Progenitor cell of endocrine pancreas (in vitro differentiated cells): ENCODE data around the gene TMEM218. TPM values are rescaled to one million over a fixed set of nuclear protein-coding genes. Genes with fewer than 3 reads are reported as not detected.
A peak's percentile ranks its signal among the peaks of the same experiment; 100 is the strongest.
"Not testable (repeated sequence)": the region's sequence is repeated elsewhere in the genome, so short reads cannot be mapped to it uniquely, and the experiment has no call there.

Experiments
- DNase-seq: peaks from one replicate; pipeline ENCODE4 v3.0.0; 2021; ENCODE audit warnings: low spot score; ENCODE audit not compliant: unreplicated experiment
- H3K27ac Mint-ChIP-seq: 2 replicates; pipeline ENCODE4 v1.8.0; 2021; ENCODE audit warnings: mild to moderate bottlenecking, moderate library complexity, mixed read lengths
- H3K27me3 Mint-ChIP-seq: 2 replicates; pipeline ENCODE4 v1.8.0; 2021; ENCODE audit warnings: mixed read lengths
- H3K36me3 Mint-ChIP-seq: 2 replicates; pipeline ENCODE4 v1.8.0; 2022; ENCODE audit warnings: mixed read lengths; ENCODE audit not compliant: insufficient read depth
- H3K4me1 Mint-ChIP-seq: 2 replicates; pipeline ENCODE4 v1.8.0; 2021; ENCODE audit warnings: low read depth, mixed read lengths
- H3K4me3 Mint-ChIP-seq: 2 replicates; pipeline ENCODE4 v1.8.0; 2021; ENCODE audit warnings: low read depth, mild to moderate bottlenecking, moderate library complexity, mixed read lengths
- H3K9me3 Mint-ChIP-seq: 2 replicates; pipeline ENCODE4 v1.8.0; 2021; ENCODE audit warnings: low read depth, mixed read lengths
- total RNA-seq: library from RNA; stranded (reverse); gene quantifications from 2 replicates; pipeline ENCODE4 v1.2.1, GENCODE V29; 2021
- TF ChIP-seq, protein P1 (sequence below): fragments of 200-600 bp; sonication (generic); IDR thresholded peaks from one replicate; pipeline ENCODE4 v1.5.0; 2021; ENCODE audit warnings: antibody characterized with exemption, mild to moderate bottlenecking; ENCODE audit not compliant: unreplicated experiment

TMEM218 gene
- total RNA-seq, 1 donor from 2014 or later = 18.1 TPM

GRCh38 chr11:125091877-125092664, 19.4 kb downstream of the TMEM218 start:
- no peaks in the 10 kb centered on the region for H3K4me1 Mint-ChIP-seq
- peaks cover 4% of the 10 kb centered on the region for H3K36me3 Mint-ChIP-seq
- no peak for DNase-seq
- no peaks in the 10 kb centered on the region for H3K9me3 Mint-ChIP-seq
- H3K27ac Mint-ChIP-seq = no peak overlapping the region
- H3K27me3 Mint-ChIP-seq = no peaks in the 10 kb centered on the region
- no peak overlapping the region for H3K4me3 Mint-ChIP-seq
- TF ChIP-seq, protein P1, sequence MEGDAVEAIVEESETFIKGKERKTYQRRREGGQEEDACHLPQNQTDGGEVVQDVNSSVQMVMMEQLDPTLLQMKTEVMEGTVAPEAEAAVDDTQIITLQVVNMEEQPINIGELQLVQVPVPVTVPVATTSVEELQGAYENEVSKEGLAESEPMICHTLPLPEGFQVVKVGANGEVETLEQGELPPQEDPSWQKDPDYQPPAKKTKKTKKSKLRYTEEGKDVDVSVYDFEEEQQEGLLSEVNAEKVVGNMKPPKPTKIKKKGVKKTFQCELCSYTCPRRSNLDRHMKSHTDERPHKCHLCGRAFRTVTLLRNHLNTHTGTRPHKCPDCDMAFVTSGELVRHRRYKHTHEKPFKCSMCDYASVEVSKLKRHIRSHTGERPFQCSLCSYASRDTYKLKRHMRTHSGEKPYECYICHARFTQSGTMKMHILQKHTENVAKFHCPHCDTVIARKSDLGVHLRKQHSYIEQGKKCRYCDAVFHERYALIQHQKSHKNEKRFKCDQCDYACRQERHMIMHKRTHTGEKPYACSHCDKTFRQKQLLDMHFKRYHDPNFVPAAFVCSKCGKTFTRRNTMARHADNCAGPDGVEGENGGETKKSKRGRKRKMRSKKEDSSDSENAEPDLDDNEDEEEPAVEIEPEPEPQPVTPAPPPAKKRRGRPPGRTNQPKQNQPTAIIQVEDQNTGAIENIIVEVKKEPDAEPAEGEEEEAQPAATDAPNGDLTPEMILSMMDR = no peak

DNA sequence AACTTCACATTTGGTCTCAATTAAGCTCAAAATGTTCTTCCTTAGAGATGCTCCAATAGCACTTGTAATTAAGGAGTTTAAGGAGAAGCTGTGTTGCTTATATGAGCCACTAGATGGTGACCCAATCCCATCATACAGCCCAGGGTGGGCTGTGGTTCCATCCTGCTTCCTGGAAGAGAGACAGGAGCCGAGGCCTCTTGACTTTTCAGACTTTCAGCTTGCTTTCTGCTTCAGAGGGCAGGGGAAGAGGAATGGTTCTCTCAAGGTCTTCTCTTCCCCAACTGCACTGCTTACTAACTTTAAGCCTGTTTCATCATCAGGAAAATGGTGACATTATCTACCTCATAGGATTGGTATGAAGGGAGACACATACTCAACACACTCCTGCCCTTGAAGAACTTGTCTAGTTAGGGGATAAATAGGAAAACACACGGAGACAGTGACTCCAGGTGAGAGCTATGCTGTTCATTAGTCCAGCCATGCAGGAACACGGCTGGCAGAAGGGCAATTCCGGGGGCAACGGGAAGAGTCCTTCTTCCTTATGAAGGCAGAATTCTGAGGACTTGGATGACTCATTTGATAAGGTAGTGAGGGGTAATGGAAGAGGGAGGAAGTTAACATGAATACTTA, 20.1 kb downstream of the TMEM218 start:
- H3K27ac Mint-ChIP-seq = no peak overlapping the region

GRCh38 chr11:125090816-125091215, 20.6 kb downstream of the TMEM218 start:
- no peak for DNase-seq
- TF ChIP-seq, protein P1 = no peak
- H3K4me3 Mint-ChIP-seq = no peak overlapping the region
- H3K27ac Mint-ChIP-seq = no peak overlapping the region
- H3K36me3 Mint-ChIP-seq = peaks cover 1% of the 10 kb centered on the region
- no peaks in the 10 kb centered on the region for H3K4me1 Mint-ChIP-seq
- peaks cover 7% of the 10 kb centered on the region for H3K27me3 Mint-ChIP-seq
- H3K9me3 Mint-ChIP-seq = no peaks in the 10 kb centered on the region

More for the DNA sequence above, 20.1 kb downstream of the TMEM218 start:
- Mint-ChIP-seq H3K9me3 (no peaks in the 10 kb centered on the region), H3K4me3 (no peak overlapping the region), H3K36me3 (peaks cover 1% of the 10 kb centered on the region), H3K4me1 (no peaks in the 10 kb centered on the region), H3K27me3 (peaks cover 4% of the 10 kb centered on the region)
- DNase-seq = no peak
- TF ChIP-seq, protein P1 = peak; percentile 87

- H3K9me3 Mint-ChIP-seq, H3K4me1 Mint-ChIP-seq, H3K36me3 Mint-ChIP-seq, H3K4me3 Mint-ChIP-seq, DNase-seq, H3K27ac Mint-ChIP-seq: not testable (repeated sequence)
- peaks cover 11% of the 10 kb centered on the region for H3K27me3 Mint-ChIP-seq
Measured at GRCh38 chr11:125090151-125090550, 21.3 kb downstream of the TMEM218 start.

- H3K4me3 Mint-ChIP-seq, DNase-seq, H3K27ac Mint-ChIP-seq, H3K36me3 Mint-ChIP-seq, H3K9me3 Mint-ChIP-seq, H3K4me1 Mint-ChIP-seq: not testable (repeated sequence)
- peaks cover 13% of the 10 kb centered on the region for H3K27me3 Mint-ChIP-seq
Measured at GRCh38 chr11:125089481-125089880, 21.9 kb downstream of the TMEM218 start.

DNA sequence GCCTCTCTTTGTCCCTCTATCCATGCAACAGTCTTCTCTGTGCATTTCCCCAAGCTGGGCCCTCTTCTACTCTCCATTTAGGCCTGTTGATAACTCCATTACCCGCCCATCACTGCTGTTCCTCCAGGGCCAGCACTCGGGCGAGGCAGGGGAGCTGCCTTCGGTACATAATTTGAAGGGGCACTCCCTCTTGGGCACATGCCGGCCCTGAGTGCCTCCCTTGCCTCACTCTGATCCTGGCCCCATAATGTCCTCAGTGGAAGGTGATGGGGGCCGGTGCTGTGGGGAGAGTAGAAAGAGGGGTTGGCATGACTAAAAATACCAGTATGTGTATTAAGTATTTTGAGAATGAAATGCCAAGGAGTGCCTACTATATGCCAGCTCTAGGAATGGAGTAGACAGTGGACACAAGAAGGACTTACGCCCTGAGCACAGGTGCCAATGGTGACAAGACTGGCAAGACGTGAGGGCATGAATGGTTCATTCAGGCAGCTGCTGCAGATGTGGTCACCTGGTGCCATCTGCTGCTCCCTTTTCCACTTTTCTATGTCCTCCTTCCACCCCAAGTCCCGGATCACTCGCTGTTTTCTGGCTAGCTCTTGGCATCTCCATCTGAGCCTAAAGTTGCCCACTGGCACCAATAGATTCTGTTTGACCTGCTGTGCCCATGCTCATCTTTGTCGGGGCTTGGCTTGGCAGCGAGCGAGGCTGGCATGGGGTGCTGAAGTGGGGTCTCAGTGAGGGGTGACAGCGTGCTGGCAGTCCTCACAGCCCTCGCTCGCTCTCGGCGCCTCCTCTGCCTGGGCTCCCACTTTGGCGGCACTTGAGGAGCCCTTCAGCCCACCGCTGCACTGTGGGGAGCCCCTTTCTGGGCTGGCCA, 22.6 kb downstream of the TMEM218 start:
- Mint-ChIP-seq H3K9me3 (no peaks in the 10 kb centered on the region), H3K4me3 (no peak overlapping the region), H3K36me3 (peaks cover 1% of the 10 kb centered on the region), H3K4me1 (no peaks in the 10 kb centered on the region), H3K27me3 (peaks cover 13% of the 10 kb centered on the region), H3K27ac (no peak overlapping the region)
- no peak for DNase-seq
- TF ChIP-seq, protein P1 = no peak
